Vagina (tissue), 2 donors: ENCODE results near the gene ZNF524.

Experiments
- CTCF ChIP-seq, 3 experiments: fragments of 450-650 bp in 2 of 3; fragments of 200-600 bp in 1 of 3; sonication (generic) in 1 of 3; IDR thresholded peaks; one replicate each; pipeline ENCODE4 v1.5.1; 2017 to 2019; ENCODE audit warnings: antibody characterized with exemption in 3 of 3, mild to moderate bottlenecking in 2 of 3, moderate library complexity in 2 of 3
- POLR2A ChIP-seq, 2 donors: fragments of 450-650 bp; IDR thresholded peaks; one replicate each; pipeline ENCODE4 v1.6.1; 2017; ENCODE audit warnings: antibody characterized with exemption in 2 of 2, mild to moderate bottlenecking in 2 of 2, moderate library complexity in 2 of 2

- no peak for TF ChIP-seq CTCF (IDR thresholded peaks at IDR 0.05)
- TF ChIP-seq POLR2A (IDR thresholded peaks at IDR 0.05), result no peak
Observed at GRCh38 chr19:55593096-55593772, 6.9 kb upstream of the ZNF524 start.
